SW480 (cell line): ENCODE data around the gene FAM227B.
"Not testable (repeated sequence)": the region's sequence is repeated elsewhere in the genome, so short reads cannot be mapped to it uniquely, and the experiment has no call there.

Experiments
- DNase-seq: peaks from one replicate; pipeline ENCODE4 v3.0.0-alpha.2; 2016; ENCODE audit warnings: low spot score

FAM227B gene

GRCh38 chr15:49610157-49610918 lies 10.3 kb downstream of the FAM227B start:
- no peak for DNase-seq

- no peak for DNase-seq
These were observed 14.0 kb downstream of the FAM227B start for GRCh38 chr15:49606594-49606993.

GRCh38 chr15:49605588-49605987 lies 15.0 kb downstream of the FAM227B start:
- no peak for DNase-seq

- no peak for DNase-seq
These were observed 15.8 kb downstream of the FAM227B start for GRCh38 chr15:49604625-49605409.

GRCh38 chr15:49592829-49593316 lies 27.7 kb downstream of the FAM227B start:
- not testable (repeated sequence) for DNase-seq

- DNase-seq, result no peak
These were observed 31.6 kb downstream of the FAM227B start for GRCh38 chr15:49589030-49589429.

GRCh38 chr15:49573421-49573820 lies 47.2 kb downstream of the FAM227B start:
- DNase-seq, result no peak

- no peak for DNase-seq
These were observed 49.9 kb downstream of the FAM227B start for GRCh38 chr15:49570672-49571071.

- DNase-seq, result no peak
These were observed 50.4 kb downstream of the FAM227B start for GRCh38 chr15:49570174-49570573.

- no peak for DNase-seq
These were observed 60.6 kb downstream of the FAM227B start for GRCh38 chr15:49560045-49560444.

- DNase-seq, result no peak
These were observed 61.7 kb downstream of the FAM227B start for GRCh38 chr15:49558929-49559328.

GRCh38 chr15:49556437-49556836 lies 64.2 kb downstream of the FAM227B start:
- DNase-seq, result no peak

GRCh38 chr15:49550342-49550741 lies 70.3 kb downstream of the FAM227B start:
- not testable (repeated sequence) for DNase-seq

- no peak for DNase-seq
These were observed 82.1 kb downstream of the FAM227B start for GRCh38 chr15:49538520-49538919.

- peak; percentile 87 for DNase-seq
These were observed 90.5 kb downstream of the FAM227B start for GRCh38 chr15:49530092-49530491.

GRCh38 chr15:49528289-49528688 lies 92.3 kb downstream of the FAM227B start:
- no peak for DNase-seq

- no peak for DNase-seq
These were observed 98.8 kb downstream of the FAM227B start for GRCh38 chr15:49521802-49522201.

GRCh38 chr15:49512739-49513138 lies 107.9 kb downstream of the FAM227B start:
- not testable (repeated sequence) for DNase-seq

GRCh38 chr15:49507261-49507660 lies 113.4 kb downstream of the FAM227B start:
- no peak for DNase-seq

GRCh38 chr15:49506341-49506740 lies 114.3 kb downstream of the FAM227B start:
- peak; percentile 19 for DNase-seq

- DNase-seq, result no peak
These were observed 119.0 kb downstream of the FAM227B start for GRCh38 chr15:49501586-49501985.

GRCh38 chr15:49495993-49496753 lies 124.4 kb downstream of the FAM227B start:
- no peak for DNase-seq
